ENCODE results near the gene IRX2. TPM values are rescaled to one million over a fixed set of nuclear protein-coding genes. Genes with fewer than 3 reads are reported as not detected.

The IRX2 gene
- total RNA-seq, 1 experiment from 2014 or later = not detected

- DNase-seq (ENCODE audit: low spot score) = no peak
Observed at GRCh38 chr5:2756211-2757152, 5.0 kb upstream of the IRX2 start.

- DNase-seq (ENCODE audit: low spot score) = no peak
Observed at GRCh38 chr5:2755681-2756171, 4.2 kb upstream of the IRX2 start.

- no peak for DNase-seq (ENCODE audit: low spot score)
Observed at GRCh38 chr5:2755076-2755680, 3.7 kb upstream of the IRX2 start.

- DNase-seq (ENCODE audit: low spot score) = no peak
Observed at GRCh38 chr5:2754581-2755075, 3.2 kb upstream of the IRX2 start.

GRCh38 chr5:2753452-2754420 lies 2.3 kb upstream of the IRX2 start:
- DNase-seq (ENCODE audit: low spot score) = no peak

- DNase-seq (ENCODE audit: low spot score) = no peak
Observed at GRCh38 chr5:2752821-2753439, 1.5 kb upstream of the IRX2 start.

GRCh38 chr5:2752059-2752820 lies 763 bp upstream of the IRX2 start:
- DNase-seq (ENCODE audit: low spot score) = no peak

GRCh38 chr5:2750758-2751464 lies 566 bp downstream of the IRX2 start:
- no peak for DNase-seq (ENCODE audit: low spot score)

- DNase-seq (ENCODE audit: low spot score) = no peak
Observed at GRCh38 chr5:2750026-2750757, 1.3 kb downstream of the IRX2 start.

- DNase-seq (ENCODE audit: low spot score) = no peak
Observed at GRCh38 chr5:2749514-2750025, 1.9 kb downstream of the IRX2 start.

GRCh38 chr5:2748861-2749513 lies 2.5 kb downstream of the IRX2 start:
- DNase-seq (ENCODE audit: low spot score) = no peak

GRCh38 chr5:2748179-2748860 lies 3.2 kb downstream of the IRX2 start:
- DNase-seq (ENCODE audit: low spot score) = no peak

- DNase-seq (ENCODE audit: low spot score) = no peak
Observed at GRCh38 chr5:2747363-2748162, 3.9 kb downstream of the IRX2 start.

GRCh38 chr5:2746561-2747032 lies 4.9 kb downstream of the IRX2 start:
- DNase-seq (ENCODE audit: low spot score) = no peak

GRCh38 chr5:2744485-2744884 lies 7.0 kb downstream of the IRX2 start:
- no peak for DNase-seq (ENCODE audit: low spot score)

- no peak for DNase-seq (ENCODE audit: low spot score)
Observed at GRCh38 chr5:2742921-2743679, 8.4 kb downstream of the IRX2 start.
